HG02938 (cell line): Measurements from ENCODE around the gene HIVEP3.

Experiments used
- ATAC-seq: cut with Tn5 transposase; IDR thresholded peaks from one replicate; pipeline ENCODE4 v1.9.1; 2021; ENCODE audit warnings: mild to moderate bottlenecking, moderate library complexity; ENCODE audit not compliant: unreplicated experiment

Gene HIVEP3

GRCh38 chr1:41480204-41481108, 438.3 kb downstream of the HIVEP3 start:
- no peak for ATAC-seq

DNA sequence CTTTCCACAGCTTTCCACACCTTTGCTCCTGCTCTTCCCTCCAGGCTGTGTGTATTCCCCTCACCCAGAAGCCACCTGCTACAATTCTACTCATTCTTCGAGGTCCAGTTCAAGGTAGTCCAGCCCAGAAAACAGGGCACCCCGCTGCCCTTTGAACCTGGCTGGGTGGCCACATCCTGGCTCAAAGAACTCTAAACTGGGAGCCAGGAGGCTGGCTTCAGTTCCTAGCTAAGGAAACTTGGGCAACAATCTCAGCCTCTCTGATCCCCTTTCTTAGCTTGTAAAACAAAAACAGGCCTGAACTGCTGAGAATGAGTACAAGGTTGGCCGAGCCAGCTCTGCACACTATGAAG, 438.9 kb downstream of the HIVEP3 start:
- no peak for ATAC-seq

- no peak for ATAC-seq
Measured at GRCh38 chr1:41479000-41479807, 439.5 kb downstream of the HIVEP3 start.

GRCh38 chr1:41478118-41478748, 440.5 kb downstream of the HIVEP3 start:
- no peak for ATAC-seq

- no peak for ATAC-seq
Measured at GRCh38 chr1:41476807-41477361, 441.8 kb downstream of the HIVEP3 start.

DNA sequence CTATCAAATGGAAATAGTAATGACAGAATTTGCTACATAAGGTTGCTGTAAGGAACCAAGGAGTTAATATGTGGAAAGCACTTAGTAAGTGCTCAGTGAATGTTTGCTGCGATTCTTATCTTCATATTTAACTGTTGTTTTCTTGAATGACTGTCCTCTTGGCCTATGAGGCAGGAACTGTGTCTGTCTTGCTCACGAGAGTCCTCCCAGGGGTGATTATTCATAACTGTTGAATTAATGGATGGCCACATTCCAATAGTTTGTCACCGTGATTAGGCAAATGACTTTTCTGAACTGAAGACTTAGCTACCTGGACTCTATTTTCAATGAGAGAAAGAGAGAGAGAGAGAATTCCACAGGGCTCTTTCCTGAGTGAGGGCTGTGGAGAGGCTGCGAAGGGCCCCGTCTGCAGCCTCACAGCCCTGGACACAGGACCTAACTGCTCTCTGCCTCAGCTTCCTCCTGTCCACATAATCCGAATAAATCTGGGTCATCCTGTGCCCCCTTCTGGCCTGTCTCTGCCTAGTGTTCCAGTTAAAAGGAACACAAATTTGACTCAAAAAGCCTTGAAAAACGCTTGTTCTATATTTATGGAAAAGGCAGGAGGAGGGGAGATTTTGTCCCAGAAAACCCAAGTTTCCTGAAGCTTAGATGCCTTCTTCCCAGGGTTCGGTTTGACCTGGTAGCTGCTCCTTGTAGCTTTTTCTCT, 442.7 kb downstream of the HIVEP3 start:
- ATAC-seq: no peak

GRCh38 chr1:41475346-41475745, 443.4 kb downstream of the HIVEP3 start:
- no peak for ATAC-seq

- ATAC-seq: no peak
Measured at GRCh38 chr1:41474490-41475271, 444.0 kb downstream of the HIVEP3 start.

GRCh38 chr1:41473738-41474362, 444.9 kb downstream of the HIVEP3 start:
- no peak for ATAC-seq

DNA sequence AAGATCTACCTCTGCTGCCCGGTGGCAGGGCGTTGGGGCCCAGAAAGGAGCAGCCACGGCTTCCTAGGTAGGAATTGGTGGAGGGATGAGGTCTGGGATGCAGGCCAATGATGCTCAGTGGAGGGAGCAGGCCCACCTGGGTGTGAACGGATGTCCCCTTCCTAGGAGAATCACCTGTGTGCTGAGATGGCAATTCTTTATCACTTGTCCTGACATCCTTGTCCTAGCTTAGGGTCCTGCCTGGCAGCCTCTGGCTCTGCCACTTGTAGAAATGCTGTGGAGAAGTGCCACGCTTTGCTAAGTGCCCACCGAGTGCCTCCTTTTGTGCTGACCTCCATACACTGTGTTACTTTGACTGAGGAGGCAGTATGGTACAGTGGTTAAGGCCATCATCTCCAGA, 447.1 kb downstream of the HIVEP3 start:
- no peak for ATAC-seq

GRCh38 chr1:41469706-41470105, 449.0 kb downstream of the HIVEP3 start:
- ATAC-seq: no peak

DNA sequence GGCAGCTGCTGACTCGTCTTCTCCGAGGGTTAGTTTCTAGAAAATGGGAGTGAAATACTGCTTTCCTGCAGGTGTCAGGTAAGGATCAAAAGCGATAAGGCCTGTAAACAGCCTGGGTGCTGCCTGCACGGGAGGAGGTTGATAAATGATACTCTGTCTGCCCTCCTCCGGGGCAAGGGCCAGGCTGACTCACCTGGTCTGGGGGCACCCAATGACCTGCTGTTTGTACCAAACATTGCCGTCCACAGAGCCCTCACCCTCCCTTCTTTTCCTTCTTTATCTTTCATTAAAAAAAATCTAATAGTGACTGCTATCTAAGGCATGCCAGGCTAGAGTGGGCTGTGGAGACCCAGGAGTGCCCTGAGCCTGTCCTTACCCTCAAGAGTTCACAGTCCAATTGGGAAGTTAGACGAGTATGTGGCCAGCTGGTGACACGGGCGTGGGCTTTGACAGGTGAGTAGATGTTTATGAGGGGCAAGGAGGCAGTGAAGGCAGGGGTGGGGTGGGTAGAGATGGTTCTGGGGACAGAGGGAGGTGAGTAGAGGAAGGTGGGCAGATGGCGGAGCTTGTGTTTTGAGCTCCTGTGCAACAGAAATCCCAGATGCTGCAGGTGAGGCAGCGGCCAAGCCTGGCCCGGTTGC, 450.5 kb downstream of the HIVEP3 start:
- ATAC-seq: no peak

GRCh38 chr1:41467673-41468072, 451.0 kb downstream of the HIVEP3 start:
- ATAC-seq: no peak

DNA sequence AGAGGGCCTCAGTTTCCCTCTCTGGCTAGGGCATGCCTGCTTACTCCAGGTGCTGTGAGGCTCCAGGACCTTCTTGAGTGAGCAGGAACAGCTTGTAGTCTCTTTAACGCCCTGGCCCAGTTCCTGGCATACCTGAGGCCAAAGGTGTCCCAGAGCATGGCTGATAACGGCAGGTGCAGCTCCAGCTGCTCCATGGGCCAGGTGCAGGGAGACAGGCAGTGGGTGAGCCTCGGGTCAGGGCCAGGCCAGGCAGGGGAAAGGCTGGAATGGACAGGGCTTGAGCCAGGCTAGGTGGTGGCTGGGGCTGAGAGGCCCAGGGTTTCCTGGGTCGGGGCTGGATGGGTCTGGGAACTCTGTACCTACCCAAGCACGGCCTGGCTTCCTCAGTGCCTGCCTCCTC, 452.6 kb downstream of the HIVEP3 start:
- ATAC-seq: no peak

- no peak for ATAC-seq
Measured at GRCh38 chr1:41465741-41466140, 453.0 kb downstream of the HIVEP3 start.

DNA sequence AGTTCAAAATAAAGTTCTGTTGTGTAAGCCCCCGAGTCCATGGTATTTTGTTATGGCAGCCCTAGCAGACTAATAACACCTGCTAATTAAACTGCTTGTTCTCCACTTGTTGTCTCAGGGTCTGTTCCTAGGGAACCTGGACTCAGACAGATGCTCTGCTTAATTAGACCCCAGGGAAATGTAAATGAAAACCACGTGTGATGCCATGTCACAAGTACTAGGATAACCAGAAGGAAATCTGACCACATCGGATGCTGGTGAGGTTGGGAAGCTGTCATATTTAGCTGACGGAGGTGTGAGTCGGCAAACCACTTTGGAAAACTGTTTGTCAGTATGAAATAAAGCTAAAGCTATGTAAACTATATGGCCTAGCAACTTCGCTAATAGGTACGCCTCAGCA, 453.8 kb downstream of the HIVEP3 start:
- no peak for ATAC-seq

GRCh38 chr1:41463516-41463915, 455.2 kb downstream of the HIVEP3 start:
- no peak for ATAC-seq

DNA sequence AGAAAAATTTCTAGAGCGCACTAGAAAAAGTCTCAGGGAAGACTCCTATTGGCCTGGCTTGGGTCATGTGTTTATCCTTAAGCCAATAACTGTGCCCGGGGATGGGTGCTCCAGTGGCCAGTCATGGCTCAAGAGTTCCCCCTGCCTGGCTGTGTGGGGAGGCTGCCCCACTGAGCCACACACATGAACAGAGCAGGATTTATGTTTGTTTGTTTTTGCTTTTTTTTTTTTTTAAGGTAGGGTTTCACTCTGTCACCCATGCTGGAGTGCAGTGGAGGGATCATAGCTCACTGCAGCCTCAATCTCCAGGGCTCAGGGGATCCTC, 456.1 kb downstream of the HIVEP3 start:
- ATAC-seq: no peak
